ENCODE measurements around the gene CAPN14.

Gene CAPN14

DNA sequence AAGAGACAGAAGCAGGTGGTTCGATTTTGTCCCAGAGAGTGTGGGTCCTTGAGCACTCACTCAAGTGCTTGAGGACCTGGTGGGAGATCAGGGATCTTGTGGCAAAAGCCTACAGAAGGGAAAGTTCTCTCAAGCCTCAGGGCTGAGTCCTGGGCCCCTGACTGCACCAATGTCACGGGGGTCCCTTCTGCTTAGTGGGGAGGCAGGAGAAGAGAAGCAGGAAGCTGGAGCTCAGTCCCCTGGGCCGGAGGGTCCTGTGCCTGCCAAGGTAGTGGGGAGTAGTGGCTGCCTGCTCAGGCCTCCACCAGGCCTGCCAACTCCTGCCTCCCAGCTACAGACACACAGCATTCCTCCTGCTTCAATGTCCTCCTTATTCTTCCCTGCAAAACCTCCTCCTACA is 11.7 kb downstream of the CAPN14 start:
- TF ChIP-seq, protein P1, sequence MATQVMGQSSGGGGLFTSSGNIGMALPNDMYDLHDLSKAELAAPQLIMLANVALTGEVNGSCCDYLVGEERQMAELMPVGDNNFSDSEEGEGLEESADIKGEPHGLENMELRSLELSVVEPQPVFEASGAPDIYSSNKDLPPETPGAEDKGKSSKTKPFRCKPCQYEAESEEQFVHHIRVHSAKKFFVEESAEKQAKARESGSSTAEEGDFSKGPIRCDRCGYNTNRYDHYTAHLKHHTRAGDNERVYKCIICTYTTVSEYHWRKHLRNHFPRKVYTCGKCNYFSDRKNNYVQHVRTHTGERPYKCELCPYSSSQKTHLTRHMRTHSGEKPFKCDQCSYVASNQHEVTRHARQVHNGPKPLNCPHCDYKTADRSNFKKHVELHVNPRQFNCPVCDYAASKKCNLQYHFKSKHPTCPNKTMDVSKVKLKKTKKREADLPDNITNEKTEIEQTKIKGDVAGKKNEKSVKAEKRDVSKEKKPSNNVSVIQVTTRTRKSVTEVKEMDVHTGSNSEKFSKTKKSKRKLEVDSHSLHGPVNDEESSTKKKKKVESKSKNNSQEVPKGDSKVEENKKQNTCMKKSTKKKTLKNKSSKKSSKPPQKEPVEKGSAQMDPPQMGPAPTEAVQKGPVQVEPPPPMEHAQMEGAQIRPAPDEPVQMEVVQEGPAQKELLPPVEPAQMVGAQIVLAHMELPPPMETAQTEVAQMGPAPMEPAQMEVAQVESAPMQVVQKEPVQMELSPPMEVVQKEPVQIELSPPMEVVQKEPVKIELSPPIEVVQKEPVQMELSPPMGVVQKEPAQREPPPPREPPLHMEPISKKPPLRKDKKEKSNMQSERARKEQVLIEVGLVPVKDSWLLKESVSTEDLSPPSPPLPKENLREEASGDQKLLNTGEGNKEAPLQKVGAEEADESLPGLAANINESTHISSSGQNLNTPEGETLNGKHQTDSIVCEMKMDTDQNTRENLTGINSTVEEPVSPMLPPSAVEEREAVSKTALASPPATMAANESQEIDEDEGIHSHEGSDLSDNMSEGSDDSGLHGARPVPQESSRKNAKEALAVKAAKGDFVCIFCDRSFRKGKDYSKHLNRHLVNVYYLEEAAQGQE (IDR thresholded peaks at IDR 0.05; ENCODE audit: insufficient replicate concordance, low read depth): no peak
- TF ChIP-seq POLR2AphosphoS5 (IDR thresholded peaks at IDR 0.05; ENCODE audit: low read depth): no peak
- no peak for TF ChIP-seq GABPA (IDR thresholded peaks at IDR 0.05; ENCODE audit: low read depth)
- TF ChIP-seq, protein P2, sequence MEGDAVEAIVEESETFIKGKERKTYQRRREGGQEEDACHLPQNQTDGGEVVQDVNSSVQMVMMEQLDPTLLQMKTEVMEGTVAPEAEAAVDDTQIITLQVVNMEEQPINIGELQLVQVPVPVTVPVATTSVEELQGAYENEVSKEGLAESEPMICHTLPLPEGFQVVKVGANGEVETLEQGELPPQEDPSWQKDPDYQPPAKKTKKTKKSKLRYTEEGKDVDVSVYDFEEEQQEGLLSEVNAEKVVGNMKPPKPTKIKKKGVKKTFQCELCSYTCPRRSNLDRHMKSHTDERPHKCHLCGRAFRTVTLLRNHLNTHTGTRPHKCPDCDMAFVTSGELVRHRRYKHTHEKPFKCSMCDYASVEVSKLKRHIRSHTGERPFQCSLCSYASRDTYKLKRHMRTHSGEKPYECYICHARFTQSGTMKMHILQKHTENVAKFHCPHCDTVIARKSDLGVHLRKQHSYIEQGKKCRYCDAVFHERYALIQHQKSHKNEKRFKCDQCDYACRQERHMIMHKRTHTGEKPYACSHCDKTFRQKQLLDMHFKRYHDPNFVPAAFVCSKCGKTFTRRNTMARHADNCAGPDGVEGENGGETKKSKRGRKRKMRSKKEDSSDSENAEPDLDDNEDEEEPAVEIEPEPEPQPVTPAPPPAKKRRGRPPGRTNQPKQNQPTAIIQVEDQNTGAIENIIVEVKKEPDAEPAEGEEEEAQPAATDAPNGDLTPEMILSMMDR (IDR thresholded peaks at IDR 0.05; ENCODE audit: insufficient read depth, low read length): no peak
- TF ChIP-seq SPI1 (IDR thresholded peaks at IDR 0.05; ENCODE audit: borderline replicate concordance, low read depth): no peak
- no peak overlapping the region for H3K4me3 ChIP-seq (replicated peaks; ENCODE audit: insufficient read depth, low read length)

DNA sequence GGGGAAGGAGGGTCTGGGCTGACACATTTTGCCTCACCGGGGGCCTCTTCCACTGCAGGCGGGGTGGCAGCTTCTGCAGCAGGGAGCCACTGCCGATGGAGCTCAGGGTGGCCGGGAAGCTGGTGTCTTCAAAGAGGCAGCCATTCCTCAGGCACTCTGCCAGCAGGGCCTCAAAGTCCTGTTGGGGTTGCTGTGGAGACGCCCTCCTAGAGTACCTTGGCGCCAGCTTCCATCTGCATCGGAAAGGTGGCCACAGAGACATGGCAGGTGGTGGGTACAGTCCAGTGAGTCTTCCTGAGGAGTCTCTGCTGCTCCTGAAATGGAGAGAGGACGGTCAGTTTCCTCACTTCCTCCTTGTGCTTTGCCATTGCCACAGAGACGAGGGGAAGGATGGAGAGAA is 12.1 kb downstream of the CAPN14 start:
- Histone ChIP-seq H3K27ac (replicated peaks) (no peak overlapping the region), H3K4me3 (replicated peaks; ENCODE audit: insufficient read depth, low read length) (no peak overlapping the region), H3K27me3 (ENCODE audit: insufficient read depth, poor library complexity, severe bottlenecking) (no peaks in the 10 kb centered on the region)
- TF ChIP-seq GABPA (IDR thresholded peaks at IDR 0.05; ENCODE audit: low read depth): no peak
- TF ChIP-seq, protein P1 (IDR thresholded peaks at IDR 0.05; ENCODE audit: insufficient replicate concordance, low read depth): no peak
- TF ChIP-seq POLR2AphosphoS5 (IDR thresholded peaks at IDR 0.05; ENCODE audit: low read depth): no peak
- TF ChIP-seq SPI1 (IDR thresholded peaks at IDR 0.05; ENCODE audit: borderline replicate concordance, low read depth): no peak
- TF ChIP-seq, protein P2 (IDR thresholded peaks at IDR 0.05; ENCODE audit: insufficient read depth, low read length): no peak
- DNase-seq (ENCODE audit: low read depth in 1 of 2, low spot score in 1 of 2): no peak

More for the DNA sequence above, 11.7 kb downstream of the CAPN14 start:
- no peak for DNase-seq (ENCODE audit: low read depth in 1 of 2, low spot score in 1 of 2)
- Histone ChIP-seq H3K27ac (replicated peaks) (no peak overlapping the region), H3K27me3 (ENCODE audit: insufficient read depth, poor library complexity, severe bottlenecking) (no peaks in the 10 kb centered on the region)

DNA sequence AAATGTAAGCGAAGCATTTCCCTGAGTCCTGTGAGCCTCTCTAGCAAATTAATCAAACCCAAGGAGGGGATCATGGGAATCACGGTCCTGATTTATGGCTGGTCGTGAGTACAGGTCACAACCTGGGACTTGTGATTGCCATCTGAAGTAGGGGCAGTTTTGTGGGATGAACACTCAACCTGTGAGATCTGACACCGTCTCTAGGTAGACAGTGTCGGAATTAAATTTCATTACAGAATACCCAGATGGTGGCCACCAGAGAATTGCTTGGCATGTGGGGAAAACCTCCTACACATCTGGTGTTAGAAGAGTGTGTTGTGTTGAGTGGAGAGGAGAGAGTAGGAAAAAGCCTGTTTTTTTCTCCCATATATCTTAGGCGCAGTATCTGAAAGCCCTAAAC is 12.5 kb downstream of the CAPN14 start:
- no peak for DNase-seq (ENCODE audit: low read depth in 1 of 2, low spot score in 1 of 2)
- Histone ChIP-seq H3K27me3 (ENCODE audit: insufficient read depth, poor library complexity, severe bottlenecking) (no peaks in the 10 kb centered on the region), H3K4me3 (replicated peaks; ENCODE audit: insufficient read depth, low read length) (no peak overlapping the region), H3K27ac (replicated peaks) (no peak overlapping the region)
- TF ChIP-seq SPI1 (IDR thresholded peaks at IDR 0.05; ENCODE audit: borderline replicate concordance, low read depth) (no peak), POLR2AphosphoS5 (IDR thresholded peaks at IDR 0.05; ENCODE audit: low read depth) (no peak), GABPA (IDR thresholded peaks at IDR 0.05; ENCODE audit: low read depth) (no peak)
- TF ChIP-seq, protein P2 (IDR thresholded peaks at IDR 0.05; ENCODE audit: insufficient read depth, low read length): no peak
- TF ChIP-seq, protein P1 (IDR thresholded peaks at IDR 0.05; ENCODE audit: insufficient replicate concordance, low read depth): no peak
